Measurements from ENCODE around the gene SCAF8. TPM values are rescaled to one million over a fixed set of nuclear protein-coding genes. Genes with fewer than 3 reads are reported as not detected.

The SCAF8 gene
- total and polyA plus RNA-seq, 9 of the 15 experiments (the other 6 are each of a cell fraction or from before 2014, with no cell fraction given) = 10.5 to 46.6 (median 23.2) TPM

- ATAC-seq (no peak), DNase-seq (ENCODE audit: extremely low read depth in 1 of 4, low spot score in 3 of 4) (no peak), FAIRE-seq (no peak)
- Histone ChIP-seq H3K79me2 (ENCODE audit: control insufficient read depth, insufficient read depth, low read length) (no peaks in the 10 kb centered on the region), H2AFZ (ENCODE audit: low read depth, low read length) (no peak overlapping the region), H3K9ac (ENCODE audit: insufficient read depth in 1 of 2, low read depth in 2 of 2, low read length in 2 of 2) (no peak overlapping the region), H3K27ac (ENCODE audit: extremely low read depth, low read depth, low read length) (no peak overlapping the region), H3K4me1 (replicated peaks in 1 of 2; ENCODE audit: control insufficient read depth in 2 of 2, insufficient read depth in 2 of 2, low read length in 2 of 2) (no peaks in the 10 kb centered on the region), H3K27me3 (ENCODE audit: control insufficient read depth in 2 of 2, insufficient read depth in 2 of 2, low read length in 2 of 2) (no peaks in the 10 kb centered on the region), H3K9me3 (replicated peaks; ENCODE audit: control insufficient read depth, insufficient read depth, low read depth, low read length) (no peaks in the 10 kb centered on the region), H3K9me1 (ENCODE audit: control insufficient read depth, insufficient read depth, low read length) (no peaks in the 10 kb centered on the region), H3K4me2 (ENCODE audit: insufficient read depth, low read length) (no peak overlapping the region), H4K20me1 (replicated peaks; ENCODE audit: control insufficient read depth, insufficient read depth, low read length) (no peaks in the 10 kb centered on the region), H3K36me3 (ENCODE audit: control insufficient read depth, insufficient read depth, low read length) (0 out of 3 replicates have a peak, but pooled peaks cover 3% of the 10 kb centered on the region), H3K4me3 (no peak overlapping the region)
- intact Hi-C loops (cut with micrococcal nuclease) (no loop called here), in situ Hi-C loops (cut with MboI) (no loop called here)
- WGBS (ENCODE audit: insufficient coverage, low coverage, missing lambda C conversion rate) = 86% methylated on average over 3 of the region's 3 CpGs
- BruUV-seq (replicated peaks) = no TSS peak
- POLR2A ChIA-PET = interaction anchor here (0.6 to 1.4 kb wide), 2 partner anchors 9 to 276 kb away, joined by 3 to 4 read pairs; no protein-coding TSS in a partner anchor
- CTCF ChIA-PET (ENCODE audit: low intra/inter-chr PET ratio) = no interaction called here
- TF ChIP-seq FOXJ2 (tag; IDR thresholded peaks at IDR 0.05) (no peak), ZNF668 (CRISPR knock-in tag; IDR thresholded peaks at IDR 0.05) (no peak), GATAD2A (IDR thresholded peaks at IDR 0.05) (no peak), ZNF232 (CRISPR knock-in tag; IDR thresholded peaks at IDR 0.05) (no peak), HSF4 (CRISPR knock-in tag; IDR thresholded peaks at IDR 0.05; ENCODE audit: borderline replicate concordance) (no peak), CBX8 (IDR thresholded peaks at IDR 0.05; ENCODE audit: borderline replicate concordance, extremely low read depth, low read depth, low read length, poor library complexity, severe bottlenecking) (no peak), ZNF175 (CRISPR knock-in tag; IDR thresholded peaks at IDR 0.05; ENCODE audit: low read depth) (no peak), ZKSCAN3 (CRISPR knock-in tag; IDR thresholded peaks at IDR 0.05) (no peak), E2F3 (CRISPR knock-in tag; IDR thresholded peaks at IDR 0.05) (no peak), NFIC (IDR thresholded peaks at IDR 0.05) (no peak)
- TF ChIP-seq, protein P1, sequence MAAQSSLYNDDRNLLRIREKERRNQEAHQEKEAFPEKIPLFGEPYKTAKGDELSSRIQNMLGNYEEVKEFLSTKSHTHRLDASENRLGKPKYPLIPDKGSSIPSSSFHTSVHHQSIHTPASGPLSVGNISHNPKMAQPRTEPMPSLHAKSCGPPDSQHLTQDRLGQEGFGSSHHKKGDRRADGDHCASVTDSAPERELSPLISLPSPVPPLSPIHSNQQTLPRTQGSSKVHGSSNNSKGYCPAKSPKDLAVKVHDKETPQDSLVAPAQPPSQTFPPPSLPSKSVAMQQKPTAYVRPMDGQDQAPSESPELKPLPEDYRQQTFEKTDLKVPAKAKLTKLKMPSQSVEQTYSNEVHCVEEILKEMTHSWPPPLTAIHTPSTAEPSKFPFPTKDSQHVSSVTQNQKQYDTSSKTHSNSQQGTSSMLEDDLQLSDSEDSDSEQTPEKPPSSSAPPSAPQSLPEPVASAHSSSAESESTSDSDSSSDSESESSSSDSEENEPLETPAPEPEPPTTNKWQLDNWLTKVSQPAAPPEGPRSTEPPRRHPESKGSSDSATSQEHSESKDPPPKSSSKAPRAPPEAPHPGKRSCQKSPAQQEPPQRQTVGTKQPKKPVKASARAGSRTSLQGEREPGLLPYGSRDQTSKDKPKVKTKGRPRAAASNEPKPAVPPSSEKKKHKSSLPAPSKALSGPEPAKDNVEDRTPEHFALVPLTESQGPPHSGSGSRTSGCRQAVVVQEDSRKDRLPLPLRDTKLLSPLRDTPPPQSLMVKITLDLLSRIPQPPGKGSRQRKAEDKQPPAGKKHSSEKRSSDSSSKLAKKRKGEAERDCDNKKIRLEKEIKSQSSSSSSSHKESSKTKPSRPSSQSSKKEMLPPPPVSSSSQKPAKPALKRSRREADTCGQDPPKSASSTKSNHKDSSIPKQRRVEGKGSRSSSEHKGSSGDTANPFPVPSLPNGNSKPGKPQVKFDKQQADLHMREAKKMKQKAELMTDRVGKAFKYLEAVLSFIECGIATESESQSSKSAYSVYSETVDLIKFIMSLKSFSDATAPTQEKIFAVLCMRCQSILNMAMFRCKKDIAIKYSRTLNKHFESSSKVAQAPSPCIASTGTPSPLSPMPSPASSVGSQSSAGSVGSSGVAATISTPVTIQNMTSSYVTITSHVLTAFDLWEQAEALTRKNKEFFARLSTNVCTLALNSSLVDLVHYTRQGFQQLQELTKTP (IDR thresholded peaks at IDR 0.05; ENCODE audit: low read depth in 1 of 2, partially characterized antibody in 2 of 2) = no peak
These were observed 148.9 kb downstream of the SCAF8 start for GRCh38 chr6:154882107-154882506.

MicroRNAs encoded within 50 kb of the gene (microRNA counts, 767-probe panel; counts per million panel counts)
- not detected for microRNA hsa-miR-1273c

Small RNA genes within 50 kb of the gene (microRNA-seq; reads per million reads assigned to microRNA genes)
- not detected for gene MIR1273C (ENCODE audit: borderline microRNAs expressed)

Small RNA genes within 50 kb of the gene (small RNA-seq; reads per million reads assigned to genes)
- not detected for gene MIR1273C
- gene RNU6-824P = not detected

Other genes starting within 250 kb of the SCAF8 start
- gene CNKSR3, start 222.7 kb upstream of the SCAF8 start, total RNA-seq (2014; rRNA removed) = 6.7 and 11.6 TPM in 2 replicates
- 19.4 and 20.6 TPM in 2 replicates for gene CNKSR3, start 222.7 kb upstream of the SCAF8 start, total RNA-seq (2014; rRNA removed; fragmentation: Illumina TruSeq; extraction: Trizol)
- gene CNKSR3, start 222.7 kb upstream of the SCAF8 start, total RNA-seq (2015; rRNA removed; fragmentation: Illumina TruSeq; extraction: Trizol) = 17.4 and 18.6 TPM in 2 replicates
- 25.7 and 27.9 TPM in 2 replicates for gene CNKSR3, start 222.7 kb upstream of the SCAF8 start, total RNA-seq (2021)
- 7.1 and 8.1 TPM in 2 replicates for gene CNKSR3, start 222.7 kb upstream of the SCAF8 start, polyA plus RNA-seq (2011; rRNA removed)
- gene CNKSR3, start 222.7 kb upstream of the SCAF8 start, polyA plus RNA-seq (2014; fragmentation: Illumina TruSeq; extraction: Trizol) = 24.2 and 29.6 TPM in 2 replicates
- gene CNKSR3, start 222.7 kb upstream of the SCAF8 start, polyA plus RNA-seq (2014; fragmentation: Nextera tagmentation; extraction: Ambion mirVana) = 1 to 10 TPM; 4.5 to 5.3 TPM
- gene CNKSR3, start 222.7 kb upstream of the SCAF8 start, polyA plus RNA-seq (2014; rRNA removed) = 9.5 and 9.7 TPM in 2 replicates

Data from K562 (cell line).